Common myeloid progenitor, CD34-positive (primary cell): ENCODE results near the gene EGF.
"Not testable (repeated sequence)": the region's sequence is repeated elsewhere in the genome, so short reads cannot be mapped to it uniquely, and the experiment has no call there.

ENCODE experiments used
- CTCF ChIA-PET: fragments of 350-600 bp; sonication (Branson Sonifier 250); formaldehyde crosslinking; loops from one replicate; lab custom pipeline; 2021; ENCODE audit warnings: antibody characterized with exemption; lab: Charles Lee
- POLR2A ChIA-PET: fragments of 350-600 bp; sonication (Branson Sonifier 250); formaldehyde crosslinking; loops from one replicate; lab custom pipeline; 2021; ENCODE audit warnings: antibody characterized with exemption; lab: Charles Lee
- DNase-seq, 3 donors: peaks; one replicate each; pipeline versions ENCODE4 v3.0.0 to v3.0.0-alpha.2; 2013
- H3K27ac ChIP-seq, 2 experiments: 1 replicate in 1 of 2; 2 replicates in 1 of 2; pipeline ENCODE4 v1.7.0; 2013; ENCODE audit warnings: inconsistent platforms in 2 of 2, low read length in 2 of 2, mild to moderate bottlenecking in 2 of 2, low read depth in 1 of 2, moderate library complexity in 1 of 2; ENCODE audit not compliant: severe bottlenecking in 2 of 2, insufficient read depth in 1 of 2, poor library complexity in 1 of 2
- H3K27me3 ChIP-seq, 5 experiments: replicated peaks in 2 of 5; 1 replicate in 3 of 5; 2 replicates in 2 of 5; pipeline versions ENCODE4 v1.6.1 to v1.7.0; 2013; ENCODE audit warnings: low read length in 4 of 5, mild to moderate bottlenecking in 2 of 5, moderate library complexity in 2 of 5, inconsistent platforms in 1 of 5; ENCODE audit not compliant: insufficient read depth in 5 of 5, control insufficient read depth in 4 of 5
- H3K36me3 ChIP-seq, 4 experiments: 1 replicate in 2 of 4; 2 replicates in 2 of 4; pipeline versions ENCODE4 v1.6.1 to v1.7.0; 2013; ENCODE audit warnings: low read length in 3 of 4, control low read depth in 1 of 4, mild to moderate bottlenecking in 1 of 4; ENCODE audit not compliant: control insufficient read depth in 4 of 4, insufficient read depth in 4 of 4
- H3K4me1 ChIP-seq, 4 experiments: 1 replicate in 3 of 4; 2 replicates in 1 of 4; pipeline versions ENCODE4 v1.6.1 to v1.7.1; 2013; ENCODE audit warnings: low read length in 3 of 4, mild to moderate bottlenecking in 3 of 4, control low read depth in 1 of 4, inconsistent platforms in 1 of 4, moderate library complexity in 1 of 4; ENCODE audit not compliant: control insufficient read depth in 4 of 4, insufficient read depth in 4 of 4; ENCODE audit errors: control extremely low read depth in 1 of 4
- H3K4me3 ChIP-seq, 7 experiments: 1 replicate in 4 of 7; 2 replicates in 3 of 7; pipeline versions ENCODE4 v1.5.1 to v1.7.0; 2013; ENCODE audit warnings: mild to moderate bottlenecking in 7 of 7, low read length in 6 of 7, moderate library complexity in 6 of 7, inconsistent platforms in 2 of 7, low read depth in 2 of 7, control low read depth in 1 of 7; ENCODE audit not compliant: insufficient read depth in 4 of 7, control insufficient read depth in 1 of 7; ENCODE audit errors: extremely low read depth in 1 of 7
- H3K9me3 ChIP-seq, 5 experiments: 1 replicate in 4 of 5; 2 replicates in 1 of 5; pipeline versions ENCODE4 v1.6.1 to v1.7.1; 2013; ENCODE audit warnings: low read length in 4 of 5, mild to moderate bottlenecking in 2 of 5, inconsistent platforms in 1 of 5, low read depth in 1 of 5, moderate library complexity in 1 of 5; ENCODE audit not compliant: control insufficient read depth in 4 of 5, insufficient read depth in 2 of 5; ENCODE audit errors: control extremely low read depth in 1 of 5
- WGBS: methylation state at CpG from one replicate; pipeline ENCODE4 v1.1.5; 2013; ENCODE audit not compliant: insufficient coverage; 5-methylcytosine and 5-hydroxymethylcytosine counted together

Gene EGF

DNA sequence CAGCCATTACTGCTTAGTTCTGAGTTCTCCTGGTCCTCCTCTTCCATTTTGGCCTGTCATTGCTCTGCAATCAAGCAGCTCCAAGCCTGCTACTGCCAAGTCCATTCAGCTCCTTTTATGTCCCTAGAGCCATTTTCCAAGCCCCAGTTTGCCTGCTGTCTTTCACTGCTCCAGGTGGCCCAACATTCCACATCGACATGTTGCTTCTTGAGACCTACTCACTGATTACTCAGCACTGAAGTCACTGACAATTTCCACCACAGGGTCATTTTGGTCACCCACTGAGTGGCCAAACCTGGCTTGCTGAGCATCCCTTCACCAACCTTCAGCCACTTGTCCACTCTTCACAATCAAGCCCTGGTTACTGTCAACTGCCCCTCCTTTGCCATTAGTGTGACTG is 37.6 kb upstream of the EGF start:
- Histone ChIP-seq H3K27me3 (no peaks in the 10 kb centered on the region), H3K27ac (no peak overlapping the region), H3K36me3 (no peaks in the 10 kb centered on the region), H3K4me1 (no peaks in the 10 kb centered on the region), H3K4me3 (no peak overlapping the region), H3K9me3 (no peaks in the 10 kb centered on the region)
- ChIA-PET POLR2A (no interaction called here), CTCF (interaction anchor here (0.5 kb wide), 1 partner anchor 104 kb away, joined by 3 read pairs; no protein-coding TSS in a partner anchor)
- 100% methylated on average over 1 of the region's 1 CpG for WGBS
- DNase-seq, result no peak

DNA sequence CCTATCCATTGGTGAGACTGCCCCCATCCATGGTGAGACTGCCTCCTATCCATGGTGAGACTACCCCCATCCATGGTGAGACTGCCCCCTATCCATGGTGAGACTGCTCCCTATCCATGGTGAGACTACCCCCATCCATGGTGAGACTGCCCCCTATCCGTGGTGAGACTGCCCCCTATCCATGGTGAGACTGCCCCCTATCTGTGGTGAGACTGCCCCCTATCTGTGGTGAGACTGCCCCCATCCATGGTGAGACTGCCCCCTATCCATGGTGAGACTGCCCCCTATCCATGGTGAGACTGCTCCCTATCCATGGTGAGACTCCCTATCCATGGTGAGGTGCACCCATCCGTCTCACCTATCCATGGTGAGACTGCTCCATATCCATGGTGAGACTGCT is 37.1 kb upstream of the EGF start:
- DNase-seq, H3K4me1 ChIP-seq, H3K27me3 ChIP-seq, POLR2A ChIA-PET, H3K36me3 ChIP-seq, CTCF ChIA-PET, H3K9me3 ChIP-seq, H3K27ac ChIP-seq, H3K4me3 ChIP-seq: not testable (repeated sequence)
- WGBS, result no CpG with 5 or more reads among the region's 2 CpGs

DNA sequence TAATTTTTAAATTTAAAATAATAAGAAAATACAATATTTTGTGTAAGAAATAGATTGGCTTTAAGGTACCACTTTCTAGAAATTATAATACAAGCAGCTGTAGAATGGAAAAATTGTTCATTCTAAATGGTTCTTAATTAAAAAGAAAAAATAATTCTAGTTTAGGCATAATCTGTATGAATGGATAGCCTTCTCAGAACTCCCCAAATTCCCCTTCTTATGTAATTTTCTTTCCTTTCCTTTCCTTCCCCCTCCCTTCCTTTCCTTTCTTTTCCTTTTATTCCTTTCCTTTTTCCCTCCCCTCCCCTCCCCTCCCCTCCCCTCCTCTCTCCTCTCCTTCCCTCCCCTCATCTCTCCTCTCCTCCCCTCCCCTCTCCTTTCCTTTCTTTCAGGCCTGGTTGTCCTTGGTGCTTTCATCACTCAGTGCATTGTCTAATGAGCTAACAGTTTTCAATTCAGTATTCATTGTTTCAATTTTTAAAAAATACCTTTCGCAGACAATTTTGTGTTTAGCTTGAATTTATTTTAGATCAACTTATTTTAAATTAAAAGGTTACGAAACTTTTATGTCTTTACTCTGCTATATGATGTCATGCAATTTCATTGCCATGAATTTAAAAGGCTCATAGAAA is 35.9 kb upstream of the EGF start:
- H3K4me1 ChIP-seq, result no peaks in the 10 kb centered on the region
- DNase-seq, result no peak
- no peaks in the 10 kb centered on the region for H3K9me3 ChIP-seq
- no peak overlapping the region for H3K27ac ChIP-seq
- ChIA-PET CTCF (no interaction called here), POLR2A (no interaction called here)
- H3K27me3 ChIP-seq, result no peaks in the 10 kb centered on the region
- WGBS, result no CpG with 5 or more reads among the region's 2 CpGs
- no peaks in the 10 kb centered on the region for H3K36me3 ChIP-seq
- no peak overlapping the region for H3K4me3 ChIP-seq

DNA sequence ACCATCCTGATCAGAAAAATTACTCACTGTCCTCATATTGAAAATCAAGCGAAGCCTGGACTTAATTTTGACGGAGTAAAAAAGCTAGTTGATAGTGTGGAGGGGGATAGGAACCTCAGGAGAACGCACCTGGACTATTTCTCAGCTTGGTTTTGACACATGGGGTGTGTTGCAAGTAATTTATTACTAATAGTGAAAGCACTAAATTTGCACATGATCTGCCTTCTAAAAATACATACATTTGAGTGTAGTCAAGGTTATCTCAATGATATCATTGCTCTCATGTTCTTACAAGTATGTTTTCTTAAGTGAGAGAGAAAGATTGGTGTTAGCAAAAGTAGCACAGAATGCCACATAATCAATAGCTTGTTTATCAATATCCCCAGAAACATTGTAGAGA is 35.3 kb upstream of the EGF start:
- H3K27me3 ChIP-seq, result no peaks in the 10 kb centered on the region
- POLR2A ChIA-PET, result no interaction called here
- H3K9me3 ChIP-seq, result no peaks in the 10 kb centered on the region
- no peaks in the 10 kb centered on the region for H3K36me3 ChIP-seq
- no peaks in the 10 kb centered on the region for H3K4me1 ChIP-seq
- H3K27ac ChIP-seq, result no peak overlapping the region
- no peak for DNase-seq
- no peak overlapping the region for H3K4me3 ChIP-seq
- CTCF ChIA-PET, result no interaction called here
- WGBS, result no CpG with 5 or more reads among the region's 3 CpGs

DNA sequence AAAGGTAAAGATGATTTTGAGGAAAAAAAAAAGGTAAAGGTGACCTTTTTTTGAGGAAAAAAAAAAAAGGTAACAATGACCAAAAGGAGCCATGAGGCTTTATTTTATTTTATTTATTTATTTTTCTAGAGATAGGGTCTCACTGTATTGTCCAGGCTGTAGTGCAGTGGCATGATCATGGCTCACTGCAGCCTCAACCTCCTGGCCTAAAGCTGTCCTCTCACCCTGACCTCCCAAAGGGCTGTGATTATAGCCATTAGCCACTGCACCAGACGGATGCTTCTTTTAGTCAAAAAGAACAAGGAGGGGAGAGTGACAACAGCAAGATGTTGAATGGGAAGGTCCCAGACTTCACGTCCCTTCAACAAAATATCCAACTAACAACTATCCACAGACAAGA is 34.3 kb upstream of the EGF start:
- WGBS, result no CpG with 5 or more reads among the region's 2 CpGs
- Histone ChIP-seq H3K4me3 (no peak overlapping the region), H3K27ac (no peak overlapping the region), H3K36me3 (no peaks in the 10 kb centered on the region), H3K9me3 (no peaks in the 10 kb centered on the region), H3K27me3 (no peaks in the 10 kb centered on the region), H3K4me1 (no peaks in the 10 kb centered on the region)
- no peak for DNase-seq
- POLR2A ChIA-PET, result interaction anchor here (0.6 kb wide), 1 partner anchor 26 kb away, joined by 3 read pairs; no protein-coding TSS in a partner anchor
- CTCF ChIA-PET, result no interaction called here

DNA sequence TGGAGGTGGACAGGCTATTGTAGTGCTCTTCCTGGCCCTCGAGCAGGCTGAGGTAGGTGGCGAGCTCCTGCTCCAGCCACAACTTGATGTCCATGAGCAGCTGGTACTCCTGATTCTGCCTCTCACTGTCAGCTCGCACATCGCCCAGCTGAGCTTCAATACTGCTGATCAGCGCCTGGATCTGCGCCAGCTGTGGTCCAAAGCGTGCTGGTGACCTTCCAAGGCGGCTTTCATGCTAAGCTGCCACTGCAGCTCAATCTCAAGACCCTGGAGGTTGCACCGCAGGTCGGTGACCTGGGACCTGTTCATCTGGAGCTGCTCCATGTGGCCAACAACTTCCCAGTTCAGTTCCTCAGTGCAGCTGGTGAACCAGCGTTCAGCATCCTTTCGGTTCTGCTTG is 33.6 kb upstream of the EGF start:
- ChIA-PET POLR2A (no interaction called here), CTCF (no interaction called here)
- Histone ChIP-seq H3K9me3 (no peaks in the 10 kb centered on the region), H3K36me3 (no peaks in the 10 kb centered on the region), H3K27ac (no peak overlapping the region), H3K27me3 (no peaks in the 10 kb centered on the region), H3K4me3 (no peak overlapping the region), H3K4me1 (no peaks in the 10 kb centered on the region)
- WGBS, result 92% methylated on average over 12 of the region's 12 CpGs
- DNase-seq, result no peak

DNA sequence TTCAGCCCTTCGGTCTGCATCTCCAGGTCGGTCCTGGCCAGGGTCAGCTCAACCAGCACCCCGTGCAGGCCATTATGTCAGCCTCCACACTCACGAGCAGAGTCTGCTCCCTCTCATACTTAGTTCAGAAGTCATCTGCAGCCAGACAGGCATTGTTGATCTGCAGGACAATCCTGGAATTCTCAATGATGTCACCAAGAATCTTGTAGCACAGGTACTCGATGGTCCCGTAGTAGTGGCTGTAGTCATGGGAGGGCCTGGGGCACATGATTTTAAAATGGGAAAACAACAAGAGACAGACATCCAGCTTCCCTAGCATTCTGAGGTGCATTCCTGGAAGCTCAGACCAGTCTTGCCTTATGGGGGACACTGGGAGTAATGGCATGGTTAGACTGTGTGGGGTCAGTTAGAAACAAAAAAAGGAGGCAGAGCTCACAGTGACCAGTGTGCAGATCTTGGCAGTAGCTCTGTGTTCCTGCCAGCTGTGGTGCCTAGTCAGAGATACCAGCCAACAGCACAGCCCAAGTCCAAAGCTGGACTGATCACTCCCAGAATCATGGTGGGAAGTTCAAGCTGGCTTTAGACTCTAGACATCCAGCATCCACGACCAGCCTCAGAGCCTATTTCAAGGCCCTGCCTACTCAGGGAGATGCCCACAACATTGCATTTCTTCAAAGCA is 32.9 kb upstream of the EGF start:
- H3K9me3 ChIP-seq, result no peaks in the 10 kb centered on the region
- ChIA-PET POLR2A (no interaction called here), CTCF (no interaction called here)
- no peaks in the 10 kb centered on the region for H3K36me3 ChIP-seq
- H3K27me3 ChIP-seq, result no peaks in the 10 kb centered on the region
- H3K27ac ChIP-seq, result no peak overlapping the region
- WGBS, result 96% methylated on average over 7 of the region's 7 CpGs
- no peaks in the 10 kb centered on the region for H3K4me1 ChIP-seq
- no peak for DNase-seq
- H3K4me3 ChIP-seq, result no peak overlapping the region
